Fibroblast of the aortic adventitia (primary cell): ENCODE data around the gene POLD3. TPM values are rescaled to one million over a fixed set of nuclear protein-coding genes. Genes with fewer than 3 reads are reported as not detected.

Experiments
- DNase-seq: peaks from one replicate; pipeline ENCODE4 v3.0.0-alpha.2; 2010; ENCODE audit warnings: low read depth
- H3K4me3 ChIP-seq: 2 replicates; pipeline ENCODE4 v1.5.1; 2011; ENCODE audit warnings: low read depth, mild to moderate bottlenecking, control low read depth, low read length, moderate library complexity
- CTCF ChIP-seq: IDR thresholded peaks from 2 replicates; pipeline ENCODE4 v1.5.1; 2011; ENCODE audit warnings: mild to moderate bottlenecking, low read length, control low read depth, inconsistent platforms; ENCODE audit not compliant: insufficient read depth
- small RNA-seq: library from RNA; depleted of rRNA; stranded (forward); fragments of <200 nt; gene quantifications from one replicate; pipeline ENCODE3, GENCODE V24; 2012
- total RNA-seq: library from RNA; depleted of rRNA; stranded (reverse); fragments of >200 nt; gene quantifications from 2 replicates; pipeline ENCODE4 v1.2.3, GENCODE V29; 2012; ENCODE audit warnings: low replicate concordance

The POLD3 gene
- total RNA-seq, 1 donor, result 26.8 TPM

GRCh38 chr11:74685905-74686304 is 93.5 kb downstream of the POLD3 start:
- H3K4me3 ChIP-seq, result no peak overlapping the region
- DNase-seq, result no peak
- TF ChIP-seq CTCF, result no peak

- no peak overlapping the region for H3K4me3 ChIP-seq
- peak; percentile 32 for TF ChIP-seq CTCF
- DNase-seq, result peak; percentile 68
These were observed 94.4 kb downstream of the POLD3 start for GRCh38 chr11:74686792-74687191.

GRCh38 chr11:74687237-74688023 is 95.0 kb downstream of the POLD3 start:
- TF ChIP-seq CTCF, result no peak
- DNase-seq, result peak; percentile 65
- no peak overlapping the region for H3K4me3 ChIP-seq

- peak; percentile 39 for DNase-seq
- H3K4me3 ChIP-seq, result no peak overlapping the region
- no peak for TF ChIP-seq CTCF
These were observed 97.3 kb downstream of the POLD3 start for GRCh38 chr11:74689666-74690065.

- no peak overlapping the region for H3K4me3 ChIP-seq
- no peak for DNase-seq
- TF ChIP-seq CTCF, result no peak
These were observed 99.4 kb downstream of the POLD3 start for GRCh38 chr11:74691755-74692154.

Small RNA genes lying within 50 kb of the gene (small RNA-seq; reads per million reads assigned to genes)
- not detected for gene RANP3
- gene RN7SKP297, result not detected

Other genes starting within 250 kb of the POLD3 start
- 4.2 and 4.3 TPM in 2 replicates for gene PGM2L1, start 194.1 kb upstream of the POLD3 start, total RNA-seq
- gene KCNE3, start 125.0 kb upstream of the POLD3 start, total RNA-seq, result 0.18 and 5.9 TPM in 2 replicates
- 1.4 TPM in 1 of 2 replicates, not detected in the other for gene LIPT2, start 98.9 kb upstream of the POLD3 start, total RNA-seq
- not detected in 2 replicates for gene CHRDL2, start 138.8 kb downstream of the POLD3 start, total RNA-seq
- 20.3 and 28.5 TPM in 2 replicates for gene RNF169, start 156.3 kb downstream of the POLD3 start, total RNA-seq